ACHN (cell line): ENCODE data around the gene MTOR.
"Not testable (repeated sequence)": the region's sequence is repeated elsewhere in the genome, so short reads cannot be mapped to it uniquely, and the experiment has no call there.

ENCODE experiments used
- DNase-seq: peaks from one replicate; pipeline ENCODE4 v3.0.0-alpha.2; 2015
- in situ Hi-C: cut with HindIII; loops from 2 replicates; pipeline ENCODE4 v1.10.0; 2017; ENCODE audit warnings: low sequenced_read_pairs, low pct_ligation_motif_present, low pct_unique_long_range_greater_than_20kb

The MTOR gene

GRCh38 chr1:11100806-11101205, 161.5 kb downstream of the MTOR start:
- in situ Hi-C loops, DNase-seq: not testable (repeated sequence)

- in situ Hi-C loops: no loop called here
- DNase-seq: no peak
Observed at GRCh38 chr1:11100149-11100493, 162.2 kb downstream of the MTOR start.

- in situ Hi-C loops: no loop called here
- DNase-seq: peak; percentile 89
Observed at GRCh38 chr1:11099310-11100148, 162.8 kb downstream of the MTOR start, which contains the start of gene EXOSC10. TSS of gene EXOSC10 (minus strand) at chr1:11099869. CDS start at chr1:11099831, 38 bp downstream.

GRCh38 chr1:11098931-11099309, 163.4 kb downstream of the MTOR start:
- in situ Hi-C loops: no loop called here
- no peak for DNase-seq

GRCh38 chr1:11083784-11084183, 178.6 kb downstream of the MTOR start:
- DNase-seq, in situ Hi-C loops: not testable (repeated sequence)

- in situ Hi-C loops: no loop called here
- no peak for DNase-seq
Observed at GRCh38 chr1:11080931-11081330, 181.4 kb downstream of the MTOR start.

GRCh38 chr1:11078631-11079030, 183.7 kb downstream of the MTOR start:
- DNase-seq: no peak
- in situ Hi-C loops: no loop called here

GRCh38 chr1:11073398-11073797, 189.0 kb downstream of the MTOR start:
- DNase-seq, in situ Hi-C loops: not testable (repeated sequence)

- no peak for DNase-seq
- in situ Hi-C loops: no loop called here
Observed at GRCh38 chr1:11072216-11072917, 190.0 kb downstream of the MTOR start.

GRCh38 chr1:11071463-11072215, 190.7 kb downstream of the MTOR start:
- no peak for DNase-seq
- in situ Hi-C loops: no loop called here

GRCh38 chr1:11070876-11071275, 191.5 kb downstream of the MTOR start:
- DNase-seq: no peak
- in situ Hi-C loops: no loop called here

GRCh38 chr1:11068600-11069473, 193.5 kb downstream of the MTOR start:
- in situ Hi-C loops: no loop called here
- no peak for DNase-seq

GRCh38 chr1:11067716-11068599, 194.4 kb downstream of the MTOR start:
- in situ Hi-C loops: no loop called here
- no peak for DNase-seq

GRCh38 chr1:11065796-11066195, 196.6 kb downstream of the MTOR start:
- in situ Hi-C loops: no loop called here
- no peak for DNase-seq

- DNase-seq: no peak
- in situ Hi-C loops: no loop called here
Observed at GRCh38 chr1:11064942-11065341, 197.4 kb downstream of the MTOR start.

GRCh38 chr1:11063937-11064537, 198.3 kb downstream of the MTOR start:
- DNase-seq, in situ Hi-C loops: not testable (repeated sequence)

- in situ Hi-C loops: no loop called here
- DNase-seq: no peak
Observed at GRCh38 chr1:11062965-11063401, 199.4 kb downstream of the MTOR start.
